Measurements from ENCODE around the gene CHRDL2.
"Not testable (repeated sequence)": the region's sequence is repeated elsewhere in the genome, so short reads cannot be mapped to it uniquely, and the experiment has no call there.

CHRDL2 gene

DNA sequence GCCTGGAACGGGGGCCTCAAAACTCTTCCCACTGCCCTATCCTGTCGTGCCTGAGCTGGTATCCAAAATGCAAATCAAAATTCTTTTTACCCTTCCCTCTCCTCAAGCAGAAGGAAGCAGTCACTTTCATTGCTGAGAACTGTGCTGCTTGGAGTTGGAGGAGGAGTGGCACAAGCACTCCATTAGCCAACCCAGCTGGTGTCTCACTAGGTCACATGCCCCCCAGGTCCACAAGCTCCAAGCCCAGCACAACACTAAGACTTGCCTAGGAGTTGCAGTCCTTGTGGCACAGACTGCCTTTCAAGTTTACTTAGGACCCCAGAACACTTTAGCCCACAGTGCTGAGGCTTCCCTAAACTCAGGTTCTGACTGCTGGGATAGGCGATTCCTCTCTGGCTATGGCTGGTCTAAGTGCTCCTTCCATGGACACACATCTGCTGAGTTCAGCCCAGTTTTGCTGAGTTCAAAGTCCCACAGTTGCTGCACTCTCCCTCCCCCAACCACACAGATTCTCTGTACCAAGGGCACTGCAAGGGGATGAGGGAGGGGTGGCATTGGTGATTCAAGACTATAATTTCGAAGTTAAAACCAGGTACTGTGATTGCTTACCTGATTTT, 68.6 kb downstream of the CHRDL2 start:
- no peak for DNase-seq

DNA sequence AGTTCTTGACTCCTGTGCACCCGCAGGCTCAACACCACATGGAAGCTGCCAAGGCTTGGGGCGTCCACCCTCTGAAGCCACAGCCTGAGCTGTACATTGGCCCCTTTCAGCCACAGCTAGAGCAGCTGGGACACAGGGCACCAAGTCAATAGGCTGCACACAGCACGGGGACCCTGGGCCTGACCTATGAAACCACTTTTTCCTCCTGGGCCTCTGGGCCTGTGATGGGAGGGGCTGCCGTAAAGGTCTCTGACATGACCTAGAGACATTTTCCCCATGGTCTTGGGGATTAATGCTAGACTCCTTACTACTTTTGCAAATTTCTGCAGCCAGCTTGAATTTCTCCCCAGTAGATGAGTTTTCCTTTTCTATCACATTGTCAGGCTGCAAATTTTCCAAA, 72.1 kb downstream of the CHRDL2 start:
- not testable (repeated sequence) for DNase-seq

DNA sequence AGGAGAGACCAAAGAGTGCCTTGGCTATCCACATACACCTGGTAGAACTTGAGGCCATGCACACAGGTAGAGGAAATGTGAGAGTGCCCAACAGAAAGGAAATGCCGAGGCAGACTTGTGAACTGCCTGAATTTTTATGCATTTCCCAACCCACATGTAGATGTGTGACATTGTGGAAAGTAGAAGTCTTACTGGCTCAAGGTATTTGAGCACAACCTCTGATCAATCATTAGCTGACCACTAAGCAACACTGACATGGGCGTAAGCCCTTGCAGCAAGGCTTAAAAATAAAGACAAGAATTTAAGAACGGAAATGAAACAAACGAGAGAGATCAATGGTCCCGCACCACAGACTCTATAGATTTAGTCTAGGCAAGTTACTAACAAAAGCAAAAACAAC, 76.2 kb downstream of the CHRDL2 start:
- no peak for DNase-seq

DNA sequence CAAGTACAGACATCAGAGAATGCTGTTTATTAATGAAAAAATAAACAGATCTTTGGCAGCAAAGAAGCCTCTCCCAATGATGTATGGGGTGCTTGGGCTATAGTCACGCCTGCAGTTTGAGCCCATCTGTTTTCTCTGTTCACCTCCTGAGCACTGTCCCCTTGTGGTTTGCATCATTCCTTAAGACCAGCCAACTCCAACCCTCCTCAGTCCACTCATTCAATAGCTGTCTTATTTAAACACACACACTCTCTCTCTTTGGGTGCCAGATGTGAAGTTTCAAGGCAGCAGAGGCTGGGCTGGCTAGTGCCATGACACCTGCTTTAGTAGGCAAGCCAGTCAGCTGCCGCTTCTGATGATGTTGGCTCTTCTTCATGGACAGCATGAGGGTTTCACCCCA, 80.7 kb downstream of the CHRDL2 start:
- DNase-seq, result no peak

DNA sequence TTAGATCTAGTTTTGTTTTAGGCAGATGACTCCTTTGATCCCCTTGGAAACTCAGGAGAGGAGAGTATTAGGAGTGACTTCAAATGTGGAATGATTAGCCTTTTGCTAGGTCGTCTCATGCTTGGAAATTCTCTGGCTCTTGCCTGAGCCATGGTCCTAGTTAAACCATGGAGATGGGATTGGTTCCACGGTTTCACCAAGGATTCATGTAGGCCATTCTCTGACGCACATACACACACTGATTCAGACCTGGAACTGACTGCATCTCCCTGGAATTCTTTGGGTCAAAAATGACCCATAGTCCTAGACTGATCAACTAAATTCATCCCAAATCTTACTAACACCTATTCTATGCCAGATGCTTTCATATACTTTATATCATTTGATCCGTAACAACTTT, 82.3 kb downstream of the CHRDL2 start:
- DNase-seq, result no peak

DNA sequence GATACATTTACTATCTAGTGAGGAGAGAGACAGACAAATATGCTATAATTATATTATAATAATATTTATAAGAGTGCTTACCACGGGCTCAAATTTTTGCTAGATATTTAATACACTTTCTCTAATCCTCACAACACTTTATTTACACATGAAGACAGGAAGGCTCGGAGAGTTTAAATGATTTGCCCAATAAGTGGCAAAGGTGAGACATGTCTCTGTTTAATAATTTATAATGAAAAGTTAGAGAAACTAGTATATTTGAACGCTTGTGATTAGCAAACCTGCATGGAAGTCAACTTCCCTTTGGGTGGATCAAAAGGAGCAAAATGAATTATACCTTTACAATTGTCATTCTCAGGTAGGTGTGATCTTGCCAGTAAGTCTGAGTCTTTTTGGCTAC, 83.4 kb downstream of the CHRDL2 start:
- DNase-seq, result no peak

DNA sequence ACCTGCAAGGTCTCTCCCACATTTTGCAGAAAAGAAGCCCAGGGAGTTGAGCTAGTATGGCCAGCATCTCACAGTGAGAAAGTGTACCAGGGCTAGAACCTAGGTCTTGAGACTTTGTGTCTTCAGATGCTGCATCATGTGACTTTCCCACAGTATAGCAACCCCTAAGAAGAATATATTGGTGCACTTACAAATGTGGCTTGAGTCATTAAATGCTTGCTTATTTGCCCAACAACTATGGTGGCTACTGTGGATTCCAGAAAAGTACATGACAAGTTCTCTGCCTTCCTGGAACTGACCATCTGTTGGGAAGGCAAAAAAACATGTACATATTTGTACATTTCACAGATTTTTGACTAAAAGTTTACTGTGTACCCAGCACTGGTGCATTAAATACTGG, 83.8 kb downstream of the CHRDL2 start:
- no peak for DNase-seq

DNA sequence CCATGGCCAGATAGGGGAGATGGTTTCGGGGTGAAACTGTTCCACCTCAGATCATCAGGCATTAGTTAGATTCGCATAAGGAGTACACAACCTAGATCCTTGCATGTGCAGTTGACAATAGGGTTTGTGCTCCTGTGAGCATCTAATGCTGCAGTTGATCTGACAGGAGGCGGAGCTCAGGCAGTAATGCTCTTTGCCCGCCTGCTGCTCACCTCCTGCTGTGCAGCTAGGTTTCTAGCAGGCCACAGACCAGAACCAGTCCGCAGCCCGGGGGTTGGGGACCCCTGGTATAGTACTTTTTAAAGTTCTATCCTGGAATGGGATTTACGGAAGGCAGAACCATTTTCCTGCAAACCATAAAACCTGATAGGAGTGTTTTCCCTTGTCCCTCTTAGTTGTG, 84.3 kb downstream of the CHRDL2 start:
- DNase-seq, result no peak
